ENCODE measurements around the gene NME5. TPM values are rescaled to one million over a fixed set of nuclear protein-coding genes. Genes with fewer than 3 reads are reported as not detected.

NME5 gene
- total and polyA plus RNA-seq, 3 donors from 2014 or later: 22.4 to 129 (median 35.1) TPM

- H3K27ac ChIP-seq: no peak overlapping the region
- 79 to 87% methylated on average over 1 of the region's 1 CpG for WGBS, 2 donors
- H3K4me1 ChIP-seq: no peaks in the 10 kb centered on the region
- H3K36me3 ChIP-seq (ENCODE audit: low read depth, missing control alignments): no peaks in the 10 kb centered on the region
- no peak for DNase-seq
- no peak for TF ChIP-seq CTCF (IDR thresholded peaks at IDR 0.05)
- no peak for TF ChIP-seq POLR2A (IDR thresholded peaks at IDR 0.05)
- no peaks in the 10 kb centered on the region for H3K9me3 ChIP-seq
- intact Hi-C loops (cut with DNase I; ENCODE audit: low total_unique reads): no loop called here
- no peak overlapping the region for H3K4me3 ChIP-seq
- no peaks in the 10 kb centered on the region for H3K27me3 ChIP-seq
These were observed 29.6 kb downstream of the NME5 start for GRCh38 chr5:138109463-138110265.

DNA sequence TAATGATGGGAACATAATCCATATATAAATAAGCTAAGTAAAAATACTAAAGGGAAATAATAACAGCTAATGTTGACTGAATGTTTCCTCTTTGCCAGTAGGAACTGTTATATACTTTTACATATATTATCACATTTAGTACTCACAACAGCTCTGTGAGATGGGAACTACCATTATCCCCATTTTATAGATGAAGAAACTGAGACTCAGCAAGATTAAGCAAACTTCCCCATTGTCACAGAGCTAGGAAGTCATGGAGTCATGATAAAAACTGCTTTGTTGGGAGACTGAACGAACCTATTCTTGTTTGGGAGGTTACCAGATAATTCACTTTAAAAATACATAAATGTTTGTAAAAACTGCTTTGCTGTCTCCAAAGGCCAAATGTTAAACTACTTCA, 32.0 kb downstream of the NME5 start:
- Histone ChIP-seq H3K4me3 (no peak overlapping the region), H3K9me3 (no peaks in the 10 kb centered on the region), H3K27ac (no peak overlapping the region), H3K4me1 (no peaks in the 10 kb centered on the region), H3K36me3 (ENCODE audit: low read depth, missing control alignments) (no peaks in the 10 kb centered on the region), H3K27me3 (no peaks in the 10 kb centered on the region)
- intact Hi-C loops (cut with DNase I; ENCODE audit: low total_unique reads): no loop called here
- 28 to 29% methylated on average over 1 of the region's 1 CpG for WGBS, 2 donors
- no peak for DNase-seq
- TF ChIP-seq POLR2A (IDR thresholded peaks at IDR 0.05) (no peak), CTCF (IDR thresholded peaks at IDR 0.05) (no peak)

GRCh38 chr5:138105709-138106108, 33.5 kb downstream of the NME5 start:
- H3K9me3 ChIP-seq: no peaks in the 10 kb centered on the region
- H3K36me3 ChIP-seq (ENCODE audit: low read depth, missing control alignments): no peaks in the 10 kb centered on the region
- TF ChIP-seq CTCF (IDR thresholded peaks at IDR 0.05) (no peak), POLR2A (IDR thresholded peaks at IDR 0.05) (no peak)
- intact Hi-C loops (cut with DNase I; ENCODE audit: low total_unique reads): no loop called here
- H3K4me1 ChIP-seq: no peaks in the 10 kb centered on the region
- no peak overlapping the region for H3K4me3 ChIP-seq
- WGBS, 2 donors: 93 to 98% methylated on average over 6 of the region's 6 CpGs
- H3K27me3 ChIP-seq: no peaks in the 10 kb centered on the region
- no peak overlapping the region for H3K27ac ChIP-seq
- DNase-seq: no peak

GRCh38 chr5:138103319-138103637, 36.0 kb downstream of the NME5 start:
- Histone ChIP-seq H3K27ac (no peak overlapping the region), H3K36me3 (ENCODE audit: low read depth, missing control alignments) (no peaks in the 10 kb centered on the region), H3K4me1 (no peaks in the 10 kb centered on the region), H3K9me3 (no peaks in the 10 kb centered on the region), H3K4me3 (no peak overlapping the region), H3K27me3 (no peaks in the 10 kb centered on the region)
- 38 to 41% methylated on average over 2 to 3 of the region's 3 CpGs for WGBS, 2 donors
- intact Hi-C loops (cut with DNase I; ENCODE audit: low total_unique reads): no loop called here
- TF ChIP-seq CTCF (IDR thresholded peaks at IDR 0.05) (no peak), POLR2A (IDR thresholded peaks at IDR 0.05) (no peak)
- no peak for DNase-seq

All from testis (tissue), 3 donors.